A673 (cell line): ENCODE measurements around the gene DOK4.

Experiments used
- CTCF ChIP-seq: fragments of 300-800, 200-600 bp; sonication (generic); conservative IDR thresholded peaks from 2 replicates; pipeline ENCODE4 v1.5.1; 2017; ENCODE audit warnings: low read depth, mild to moderate bottlenecking, antibody characterized with exemption, low read length, moderate library complexity, mixed read lengths
- EZH2 ChIP-seq: fragments of 200-600 bp; sonication (generic); IDR thresholded peaks from 2 replicates; pipeline ENCODE4 v1.6.1; 2017; ENCODE audit warnings: borderline replicate concordance, low read depth, mild to moderate bottlenecking, mixed read lengths, antibody characterized with exemption, low read length; ENCODE audit not compliant: poor library complexity, severe bottlenecking

GRCh38 chr16:57475711-57476339 is 10.5 kb downstream of the DOK4 start:
- TF ChIP-seq CTCF = peak; percentile 51
- no peak for TF ChIP-seq EZH2
